ENCODE results near the gene RAD51B.

DNA sequence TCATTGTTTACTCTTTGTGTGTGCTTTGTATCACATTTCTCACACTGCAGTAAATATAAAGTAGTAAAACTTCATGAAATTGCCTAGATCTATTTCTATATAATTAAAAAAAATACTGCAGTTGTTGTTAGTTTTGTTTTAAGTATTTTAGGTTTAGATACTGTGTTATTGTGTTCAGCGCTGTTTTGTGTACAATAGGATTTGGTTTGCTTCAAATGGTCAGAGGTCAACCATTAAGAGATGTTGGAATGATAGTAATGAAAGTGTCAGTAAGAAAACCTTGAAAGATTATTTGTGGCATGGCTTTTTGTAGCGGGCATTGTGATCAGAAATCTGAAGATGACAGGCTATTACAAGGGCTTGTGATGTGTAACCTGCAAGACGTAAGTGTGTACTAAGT is 67.9 kb downstream of the RAD51B start:
- TF ChIP-seq, protein P1, sequence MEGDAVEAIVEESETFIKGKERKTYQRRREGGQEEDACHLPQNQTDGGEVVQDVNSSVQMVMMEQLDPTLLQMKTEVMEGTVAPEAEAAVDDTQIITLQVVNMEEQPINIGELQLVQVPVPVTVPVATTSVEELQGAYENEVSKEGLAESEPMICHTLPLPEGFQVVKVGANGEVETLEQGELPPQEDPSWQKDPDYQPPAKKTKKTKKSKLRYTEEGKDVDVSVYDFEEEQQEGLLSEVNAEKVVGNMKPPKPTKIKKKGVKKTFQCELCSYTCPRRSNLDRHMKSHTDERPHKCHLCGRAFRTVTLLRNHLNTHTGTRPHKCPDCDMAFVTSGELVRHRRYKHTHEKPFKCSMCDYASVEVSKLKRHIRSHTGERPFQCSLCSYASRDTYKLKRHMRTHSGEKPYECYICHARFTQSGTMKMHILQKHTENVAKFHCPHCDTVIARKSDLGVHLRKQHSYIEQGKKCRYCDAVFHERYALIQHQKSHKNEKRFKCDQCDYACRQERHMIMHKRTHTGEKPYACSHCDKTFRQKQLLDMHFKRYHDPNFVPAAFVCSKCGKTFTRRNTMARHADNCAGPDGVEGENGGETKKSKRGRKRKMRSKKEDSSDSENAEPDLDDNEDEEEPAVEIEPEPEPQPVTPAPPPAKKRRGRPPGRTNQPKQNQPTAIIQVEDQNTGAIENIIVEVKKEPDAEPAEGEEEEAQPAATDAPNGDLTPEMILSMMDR (IDR thresholded peaks at IDR 0.05; ENCODE audit: low read length), result no peak
- no peak for TF ChIP-seq EZH2 (optimal IDR thresholded peaks at IDR 0.05; ENCODE audit: low read depth, low read length)
